Right renal cortex interstitium (tissue), 3 donors: ENCODE measurements around the gene LRRC15. TPM values are rescaled to one million over a fixed set of nuclear protein-coding genes. Genes with fewer than 3 reads are reported as not detected.

Source experiments
- DNase-seq, 3 donors: peaks; one replicate each; pipeline ENCODE4 v3.0.0-alpha.2; 2013; ENCODE audit warnings: low read depth in 3 of 3, low spot score in 2 of 3
- polyA plus RNA-seq, 3 donors: library from polyadenylated mRNA; unstranded; fragments of 120-200 nt; gene quantifications; one replicate each; pipeline ENCODE4 v1.2.1, GENCODE V29; 2013; ENCODE audit not compliant: insufficient read length in 3 of 3

Gene LRRC15
- polyA plus RNA-seq, 3 donors, result 0.06 TPM; not detected in 2

DNA sequence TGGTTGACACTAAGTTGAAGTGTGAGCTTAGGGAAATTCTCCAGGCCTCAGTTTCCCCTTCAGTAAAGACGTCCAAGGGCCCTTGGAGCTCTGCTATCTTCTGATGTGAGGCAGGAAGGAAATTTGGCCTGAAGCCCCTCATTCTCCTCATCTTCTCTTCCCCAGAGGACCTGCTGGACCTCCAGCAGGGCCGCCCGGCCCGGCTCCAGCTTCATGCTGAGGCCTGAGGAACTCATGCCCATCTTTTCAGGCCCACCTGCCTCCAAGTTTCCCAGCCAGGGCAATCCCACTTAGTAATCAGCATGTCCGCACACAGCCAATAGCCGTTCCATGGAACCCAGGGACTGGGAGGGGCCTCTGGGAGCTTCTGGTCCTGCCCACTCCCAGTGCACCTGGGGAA, 4.0 kb downstream of the LRRC15 start:
- DNase-seq, result no peak

GRCh38 chr3:194364652-194365434, 4.7 kb downstream of the LRRC15 start:
- DNase-seq, result no peak

DNA sequence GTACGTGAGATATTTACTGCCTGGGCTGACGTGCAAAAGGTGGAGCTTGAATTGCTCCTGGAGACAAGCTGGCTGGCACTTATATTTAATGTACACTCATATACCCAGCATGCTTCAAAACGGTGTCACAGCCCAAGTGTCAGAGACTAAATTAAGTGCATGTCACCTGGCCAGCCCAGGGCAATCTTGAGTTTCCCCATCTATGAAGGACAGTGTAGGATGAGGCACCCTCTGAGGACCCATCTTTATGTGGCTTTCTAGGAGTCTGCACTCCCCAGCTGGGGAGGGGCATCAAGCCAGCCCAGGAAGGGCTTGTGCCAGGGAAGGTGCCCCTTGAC, 5.3 kb downstream of the LRRC15 start:
- no peak for DNase-seq

DNA sequence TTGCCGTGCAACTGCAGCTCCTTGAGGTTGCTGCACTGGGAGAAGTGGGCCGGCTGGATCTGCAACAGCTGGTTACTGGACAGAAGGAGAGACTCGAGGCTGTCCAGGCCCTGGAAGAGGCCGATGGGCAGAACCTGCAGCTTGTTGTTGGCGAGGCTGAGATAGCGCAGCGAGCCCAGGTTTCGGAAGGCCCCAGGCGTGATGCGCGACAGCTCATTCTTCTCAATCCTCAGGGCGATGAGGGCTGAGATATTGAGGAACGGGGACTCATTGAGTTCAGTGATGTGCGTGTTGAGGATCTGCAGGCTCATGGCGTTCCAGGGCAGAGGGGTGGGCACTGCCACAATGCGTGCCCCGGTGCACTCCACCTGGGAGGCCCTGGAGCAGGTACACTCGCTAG, 9.0 kb downstream of the LRRC15 start:
- DNase-seq, result no peak

DNA sequence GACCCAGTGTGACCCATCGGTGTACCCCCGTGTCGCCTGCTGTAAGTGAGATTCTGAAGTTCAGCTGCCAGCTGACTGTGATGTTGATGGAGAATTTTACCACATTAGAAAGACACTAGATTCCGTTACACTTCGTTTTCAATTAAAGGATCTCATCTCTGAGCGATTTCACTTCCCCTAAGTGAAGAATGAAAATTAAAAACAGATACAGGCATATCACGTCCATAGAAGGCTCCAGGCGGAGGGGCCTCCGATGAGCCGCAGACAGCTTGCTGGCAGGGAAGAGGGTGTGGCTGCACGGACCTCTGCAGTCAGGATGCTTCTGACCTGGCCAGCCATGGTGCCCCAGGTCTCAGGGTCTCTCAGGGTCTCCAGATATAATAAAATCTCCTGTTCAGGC, 11.9 kb downstream of the LRRC15 start:
- DNase-seq, result no peak

- DNase-seq, result no peak
These were observed 14.2 kb downstream of the LRRC15 start for GRCh38 chr3:194355379-194355778.

DNA sequence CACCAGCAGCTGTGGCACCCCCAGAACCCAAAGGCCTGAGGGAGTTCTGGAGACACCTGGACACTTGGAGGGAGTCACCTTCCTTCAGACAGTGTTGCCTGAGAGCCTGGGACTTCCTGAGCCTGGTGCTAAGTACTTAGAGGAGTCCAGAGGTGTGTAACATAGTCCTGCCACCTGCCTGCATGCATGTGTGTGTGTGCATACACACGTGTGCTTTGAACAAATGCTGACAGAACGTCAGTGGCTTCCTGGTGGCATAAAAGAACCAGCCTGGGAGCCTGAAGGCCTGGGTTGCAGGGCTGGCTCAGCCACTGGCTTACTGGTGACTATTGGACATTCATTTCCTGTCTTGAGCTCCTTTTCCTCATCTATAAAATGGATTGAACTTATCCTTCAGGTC, 15.2 kb downstream of the LRRC15 start:
- no peak for DNase-seq

DNA sequence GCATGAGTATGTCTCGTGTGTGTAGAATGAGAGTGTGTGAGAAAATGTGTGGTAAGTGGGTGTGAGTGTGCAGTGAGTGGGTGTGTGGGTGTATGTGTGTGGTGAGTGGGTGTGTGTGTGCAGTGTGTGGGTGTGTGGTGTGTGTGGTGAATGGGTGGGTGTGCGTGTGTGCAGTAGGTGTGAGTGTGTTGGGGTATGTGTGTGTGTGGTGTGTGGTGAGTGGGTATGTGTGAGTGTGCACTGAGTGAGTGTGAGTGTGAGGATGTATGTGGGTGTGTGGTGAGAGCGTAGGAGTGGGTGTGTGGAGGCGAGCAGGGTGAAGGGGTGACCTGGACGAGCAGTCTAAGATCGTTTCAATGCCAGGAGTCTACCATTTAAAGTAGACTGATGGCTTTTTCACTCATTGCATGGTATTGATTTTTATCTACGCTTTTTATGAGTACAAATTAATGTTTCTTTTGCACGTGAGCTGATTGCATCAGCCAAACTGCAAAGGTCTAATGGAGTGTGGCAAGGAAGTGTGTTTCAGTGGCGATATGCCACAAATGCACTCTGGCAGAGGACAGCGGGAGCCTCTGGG, 16.8 kb downstream of the LRRC15 start:
- DNase-seq, result no peak

GRCh38 chr3:194351952-194352536, 17.5 kb downstream of the LRRC15 start:
- no peak for DNase-seq

- DNase-seq, result no peak
These were observed 18.4 kb downstream of the LRRC15 start, which contains the start of gene CPN2 for GRCh38 chr3:194351080-194351672. Gene CPN2, minus strand, starts transcription at chr3:194351328. Its CDS starts 8,626 bp downstream, at chr3:194342702.

GRCh38 chr3:194350726-194351071, 18.8 kb downstream of the LRRC15 start:
- no peak for DNase-seq

DNA sequence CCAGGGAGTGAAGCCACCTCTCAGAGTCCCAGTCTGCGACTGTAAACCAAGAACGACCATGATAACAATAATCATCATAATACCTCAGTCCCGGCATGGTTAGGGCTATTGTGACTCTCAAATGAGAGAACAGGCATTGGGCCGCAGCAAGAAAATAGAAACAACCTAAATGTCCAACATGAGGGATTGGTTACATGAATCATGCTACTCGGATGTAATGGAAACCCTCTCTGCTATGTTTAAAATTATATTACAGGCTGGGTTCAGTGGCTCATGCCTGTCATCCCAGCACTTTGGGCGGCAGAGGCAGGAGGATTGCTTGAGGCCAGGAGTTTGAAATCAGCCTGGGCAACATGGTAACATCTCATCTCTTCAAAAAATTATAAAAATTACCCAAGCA, 21.2 kb downstream of the LRRC15 start:
- no peak for DNase-seq

- DNase-seq, result no peak
These were observed 22.9 kb downstream of the LRRC15 start for GRCh38 chr3:194346621-194347020.

GRCh38 chr3:194346035-194346434, 23.5 kb downstream of the LRRC15 start:
- DNase-seq, result no peak

- DNase-seq, result peak in 1 of 3 donors; percentile 61
These were observed 25.5 kb downstream of the LRRC15 start for GRCh38 chr3:194344012-194344411.

DNA sequence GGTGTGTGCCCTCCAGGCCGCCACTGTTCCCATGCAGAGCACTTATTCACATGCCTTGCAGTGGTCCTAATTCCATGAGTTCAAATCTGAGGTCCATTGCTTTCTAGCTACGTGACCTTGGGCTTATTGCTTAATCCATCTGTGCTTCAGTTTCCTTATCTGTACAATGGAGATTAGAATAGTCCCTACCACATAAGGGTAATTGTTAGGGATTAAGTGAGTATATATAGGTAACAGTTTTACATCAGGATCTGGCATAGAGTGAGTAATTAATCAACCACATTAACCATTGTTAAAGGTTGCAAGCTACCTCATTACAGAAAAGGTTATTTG, 26.0 kb downstream of the LRRC15 start:
- no peak for DNase-seq

GRCh38 chr3:194342861-194343560, 26.5 kb downstream of the LRRC15 start:
- DNase-seq, result no peak

GRCh38 chr3:194340757-194341400, 28.7 kb downstream of the LRRC15 start:
- no peak for DNase-seq

GRCh38 chr3:194339840-194340239, 29.7 kb downstream of the LRRC15 start:
- DNase-seq, result no peak

GRCh38 chr3:194339356-194339755, 30.2 kb downstream of the LRRC15 start:
- no peak for DNase-seq
